ENCODE measurements around the gene TEAD1.

GRCh38 chr11:12963792-12964536 is 289.7 kb downstream of the TEAD1 start:
- TF ChIP-seq CTCF (optimal IDR thresholded peaks at IDR 0.05 in 1 of 3, IDR thresholded peaks at IDR 0.05 in 1 of 3, conservative IDR thresholded peaks at IDR 0.05 in 1 of 3; ENCODE audit: extremely low read depth in 1 of 3, insufficient read depth in 2 of 3, low read length in 3 of 3) (peak; percentile 69 to 83 (median 82)), EZH2 (IDR thresholded peaks at IDR 0.05; ENCODE audit: low read length) (no peak)
